Kasumi-1 (cell line): Measurements from ENCODE around the gene SEC62.
"Not testable (repeated sequence)": the region's sequence is repeated elsewhere in the genome, so short reads cannot be mapped to it uniquely, and the experiment has no call there.

ENCODE experiments used
- DNase-seq, 2 experiments: peaks; one replicate each; lab custom pipeline; 2025; lab: John Stamatoyannopoulos, UW

SEC62 gene

DNA sequence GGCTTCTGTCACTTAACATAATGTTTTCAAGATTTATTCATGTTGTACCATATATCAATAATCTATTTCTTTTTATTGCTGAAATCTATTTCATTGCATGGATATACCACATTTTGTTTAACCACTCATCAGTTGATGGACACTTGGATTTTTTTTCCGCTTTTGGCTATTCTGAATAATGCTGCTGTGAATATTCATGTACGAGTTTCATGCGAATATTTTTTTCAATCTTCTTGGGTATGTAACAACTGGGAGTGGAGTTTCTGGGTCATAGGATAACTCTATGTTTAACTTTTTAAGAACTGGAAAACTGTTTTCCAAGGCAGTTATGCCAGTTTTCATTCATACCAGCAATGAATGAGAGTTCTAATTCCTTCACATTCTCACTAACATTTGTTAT lies 49.5 kb downstream of the SEC62 start:
- DNase-seq: no peak

GRCh38 chr3:170019306-170019705 lies 52.7 kb downstream of the SEC62 start:
- DNase-seq: not testable (repeated sequence)

GRCh38 chr3:170021083-170021482 lies 54.5 kb downstream of the SEC62 start:
- peak; percentile 32 to 80 for DNase-seq

- DNase-seq: no peak
These were observed 55.7 kb downstream of the SEC62 start for GRCh38 chr3:170022336-170022735.

GRCh38 chr3:170023165-170023564 lies 56.6 kb downstream of the SEC62 start:
- no peak for DNase-seq

DNA sequence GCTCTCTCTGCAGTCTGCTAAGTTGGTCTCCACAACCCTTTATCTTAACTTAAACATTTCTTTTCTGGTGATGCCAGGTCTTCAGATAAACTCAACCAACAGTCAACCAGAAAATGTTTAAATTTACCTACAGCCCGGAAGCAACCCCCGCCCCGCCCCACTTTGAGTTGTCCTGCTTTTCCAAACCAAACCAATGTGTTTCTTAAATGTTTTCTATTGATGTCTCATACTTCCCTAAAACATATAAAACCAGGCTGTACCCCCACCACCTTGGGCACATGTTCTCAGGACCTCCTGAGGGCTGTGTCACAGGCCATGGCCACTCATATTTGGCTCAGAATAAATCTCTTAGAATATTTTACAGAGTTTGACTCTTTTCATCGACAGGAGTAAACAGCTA lies 58.0 kb downstream of the SEC62 start:
- no peak for DNase-seq

DNA sequence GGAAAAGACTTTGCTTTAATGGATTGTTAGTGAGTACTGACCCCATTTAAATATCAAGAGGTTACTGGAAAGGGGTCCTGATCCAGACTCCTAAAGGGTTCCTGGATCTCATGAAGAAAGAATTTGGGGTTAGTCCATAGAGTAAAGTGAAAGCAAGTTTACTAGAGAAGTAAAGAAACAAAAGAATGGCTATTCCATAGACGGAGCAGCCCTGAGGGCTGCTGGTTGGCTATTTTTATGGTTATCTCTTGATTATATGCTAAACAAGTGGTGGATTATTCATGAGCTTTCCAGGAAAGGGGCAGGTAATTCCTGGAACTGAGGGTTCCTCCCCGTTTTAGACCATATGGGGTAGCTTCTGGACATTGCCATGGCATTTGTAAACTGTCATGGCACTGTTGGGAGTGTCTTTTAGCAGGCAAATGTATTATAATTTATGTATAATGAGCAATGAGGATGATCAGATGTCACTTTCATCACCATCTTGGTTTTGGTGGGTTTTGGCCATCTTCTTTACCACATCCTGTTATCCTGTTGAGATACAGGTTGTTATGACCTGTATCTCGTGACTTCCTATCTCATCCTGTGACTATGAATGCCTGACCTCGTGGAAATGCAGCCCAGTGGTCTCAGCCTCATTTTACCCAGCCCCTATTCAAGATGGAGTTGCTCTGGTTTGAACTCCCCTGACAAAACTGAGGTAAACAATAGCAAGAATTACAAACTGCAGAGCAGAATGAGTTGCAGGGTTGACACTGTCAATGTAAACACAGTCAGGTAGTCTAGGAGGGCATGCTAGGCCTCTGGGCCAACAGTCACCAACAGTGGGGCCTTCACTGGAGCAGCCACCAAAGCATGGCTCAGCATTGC lies 60.9 kb downstream of the SEC62 start:
- no peak for DNase-seq

- DNase-seq: peak; percentile 86 to 88
These were observed 66.9 kb downstream of the SEC62 start for GRCh38 chr3:170033489-170033888.

DNA sequence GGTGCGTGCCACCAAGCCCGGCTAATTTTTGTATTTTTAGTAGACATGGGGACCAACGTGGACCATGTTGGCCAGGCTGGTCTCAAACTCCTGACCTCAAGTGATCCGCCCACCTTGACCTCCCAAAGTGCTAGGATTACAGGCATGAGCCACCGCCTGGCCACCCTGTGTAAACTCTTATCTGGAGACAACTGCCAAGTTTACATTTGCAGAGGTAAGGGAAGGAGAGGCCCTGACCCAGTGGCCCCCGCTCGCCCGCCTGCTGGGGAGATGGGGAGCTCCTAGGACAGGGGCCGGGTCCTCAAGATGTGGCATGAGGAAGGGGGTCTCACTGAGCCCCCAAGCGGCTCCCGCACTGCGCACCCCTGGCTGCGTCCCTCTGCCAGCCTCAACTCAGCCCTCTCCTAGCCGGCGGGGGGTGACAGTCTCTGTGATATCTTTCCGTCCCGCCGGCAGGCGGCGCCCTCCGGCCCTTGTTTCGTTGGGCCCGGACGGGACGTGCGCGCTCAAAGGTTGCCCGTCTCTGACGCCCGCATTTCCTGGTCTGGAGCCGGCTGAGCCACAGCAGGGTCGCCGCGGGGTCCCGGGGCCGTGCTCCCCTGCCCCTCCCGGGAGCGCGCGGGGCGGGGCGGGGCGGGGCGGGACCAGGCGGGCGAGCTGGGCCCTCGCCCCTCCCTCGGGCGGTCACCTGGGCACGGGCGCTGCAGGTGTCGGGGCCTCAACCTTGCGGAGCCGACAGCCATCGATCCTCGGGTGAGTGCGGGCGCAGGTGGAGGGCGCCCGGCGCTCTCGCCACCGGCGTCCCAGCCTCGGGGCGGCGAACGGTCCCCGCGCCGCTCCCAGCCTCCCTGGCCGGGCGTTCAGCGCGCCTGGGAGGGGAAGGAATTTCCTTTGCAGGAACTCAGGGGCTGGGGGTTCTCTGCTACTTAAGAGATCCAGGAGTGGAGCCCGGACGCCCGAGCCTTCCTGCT lies 71.1 kb downstream of the SEC62 start, which contains the start of gene GPR160:
Gene GPR160 (plus strand): TSS at position 533 of the 971 bp plus-strand sequence. CDS start 45,978 bp downstream, outside the sequence.
- peak; percentile 73 to 74 for DNase-seq

GRCh38 chr3:170038434-170039110 lies 72.0 kb downstream of the SEC62 start:
- DNase-seq: peak in 1 of 2 experiments; percentile 30

DNA sequence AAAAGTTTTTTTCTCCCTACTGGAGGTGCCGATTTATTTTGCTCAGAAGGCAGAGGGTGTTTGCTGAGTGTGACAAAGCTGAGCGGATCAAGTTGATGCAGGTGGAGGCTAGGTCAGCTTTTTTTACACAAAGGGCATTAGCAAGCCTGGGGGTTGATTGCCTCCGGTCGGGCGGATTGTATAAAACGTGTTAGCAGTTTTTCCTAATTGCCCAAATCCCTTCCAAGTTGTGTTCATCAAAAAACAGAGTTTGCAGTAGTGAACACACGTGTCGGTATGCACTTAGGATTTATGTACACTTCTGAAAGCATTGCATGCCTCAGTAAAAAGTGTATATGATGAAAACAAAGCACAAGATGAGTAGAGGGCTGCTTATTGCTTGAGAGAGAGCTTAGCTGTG lies 73.8 kb downstream of the SEC62 start:
- no peak for DNase-seq

GRCh38 chr3:170043506-170043905 lies 76.9 kb downstream of the SEC62 start:
- DNase-seq: no peak

- DNase-seq: no peak
These were observed 77.7 kb downstream of the SEC62 start for GRCh38 chr3:170044271-170044670.

- DNase-seq: peak; percentile 74
These were observed 78.2 kb downstream of the SEC62 start for GRCh38 chr3:170044795-170045244.

GRCh38 chr3:170046269-170047132 lies 79.9 kb downstream of the SEC62 start:
- no peak for DNase-seq

GRCh38 chr3:170047133-170047404 lies 80.5 kb downstream of the SEC62 start:
- DNase-seq: no peak
